Nucleus accumbens (tissue), 56 donors: ENCODE results near the gene C17orf58.
"Not testable (repeated sequence)": the region's sequence is repeated elsewhere in the genome, so short reads cannot be mapped to it uniquely, and the experiment has no call there.

Experiments
- DNase-seq, 56 donors: peaks; one replicate each; lab custom pipeline; 2025; lab: John Stamatoyannopoulos, UW

Gene C17orf58

DNA sequence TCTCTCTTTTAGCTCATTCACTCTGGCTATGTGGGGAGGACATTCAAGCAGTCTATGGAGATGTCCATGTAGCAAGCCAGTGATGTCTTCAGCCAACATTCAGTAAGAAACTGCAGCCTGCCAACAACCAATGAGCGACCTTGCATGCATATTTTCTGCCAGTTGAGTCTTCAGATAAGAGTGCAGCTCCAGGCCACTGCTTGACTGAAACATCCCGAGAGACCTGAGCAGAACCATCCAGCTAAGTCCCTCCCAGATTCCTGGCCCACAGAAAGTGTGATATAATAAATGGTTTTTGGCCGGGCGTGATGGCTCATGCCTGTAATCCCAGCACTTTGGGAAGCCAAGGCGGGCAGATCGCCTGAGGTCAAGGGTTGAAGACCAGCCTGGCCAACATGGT lies 10.5 kb upstream of the C17orf58 start:
- no peak for DNase-seq

DNA sequence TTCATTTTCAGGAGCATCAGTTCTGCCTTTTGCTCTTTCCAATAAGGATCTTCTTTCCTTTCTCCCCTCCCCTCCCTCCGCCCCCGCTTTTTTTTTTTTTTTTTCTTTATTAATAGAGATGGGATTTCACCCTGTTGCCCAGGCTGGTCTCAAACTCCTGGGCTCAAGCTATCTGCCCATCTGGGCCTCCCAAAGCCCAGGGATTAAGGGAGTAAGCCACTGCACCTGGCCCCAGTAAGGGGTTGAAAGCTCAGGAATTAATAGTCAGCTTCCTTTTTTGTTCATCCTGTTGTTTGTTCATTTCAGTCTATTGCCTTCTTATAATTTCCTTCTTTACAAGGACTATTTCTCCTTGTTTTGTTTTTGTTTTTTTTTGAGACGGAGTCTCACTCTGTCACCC lies 7.9 kb upstream of the C17orf58 start:
- DNase-seq = no peak

DNA sequence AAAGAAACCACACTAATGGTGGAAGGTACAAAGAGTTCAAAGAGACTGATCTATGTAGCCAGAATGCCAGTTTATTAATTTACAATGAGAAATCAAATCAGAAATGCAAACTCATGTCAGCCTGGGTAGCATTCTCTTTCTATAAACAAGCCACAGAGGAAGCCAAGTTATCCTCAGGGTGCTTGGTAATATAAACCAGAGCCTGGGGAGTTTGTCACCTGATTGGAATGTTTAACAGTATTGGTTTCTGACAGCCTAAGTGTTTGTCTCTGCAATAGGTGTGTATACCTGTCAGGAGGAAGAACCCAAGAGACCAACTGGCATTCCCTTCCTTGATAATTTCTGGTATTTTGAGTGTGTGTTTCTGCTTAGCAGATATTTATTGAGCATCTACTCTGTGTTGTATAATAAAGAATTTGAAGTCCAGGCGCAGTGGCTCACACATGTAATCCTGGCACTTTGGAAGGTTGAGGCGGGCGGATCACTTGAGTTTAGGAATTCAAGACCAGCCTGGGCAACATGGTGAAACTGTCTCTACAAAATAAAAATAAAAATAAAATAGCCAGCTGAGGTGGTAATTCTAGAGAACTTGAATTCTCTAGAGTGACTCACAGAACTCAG lies 3.1 kb upstream of the C17orf58 start:
- DNase-seq = no peak

DNA sequence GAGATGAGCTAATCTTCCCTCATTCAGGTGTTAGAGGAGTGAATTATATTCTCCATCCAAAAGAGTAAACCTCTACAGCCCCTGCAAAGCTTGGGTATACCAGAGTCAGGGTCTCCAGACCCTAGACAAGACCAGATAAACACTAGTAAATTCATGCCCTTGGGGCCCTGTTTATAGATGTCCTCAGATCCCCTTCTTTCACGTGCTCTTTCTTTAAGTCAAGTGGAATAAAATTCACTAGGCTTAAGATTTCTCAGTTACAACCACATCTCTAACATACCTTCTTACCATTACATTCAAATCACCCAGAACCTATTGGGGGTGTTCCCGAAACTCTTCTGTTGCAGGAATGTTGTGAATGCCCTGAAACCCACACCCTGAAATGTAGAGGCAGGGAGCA lies 2.2 kb upstream of the C17orf58 start:
- no peak for DNase-seq

DNA sequence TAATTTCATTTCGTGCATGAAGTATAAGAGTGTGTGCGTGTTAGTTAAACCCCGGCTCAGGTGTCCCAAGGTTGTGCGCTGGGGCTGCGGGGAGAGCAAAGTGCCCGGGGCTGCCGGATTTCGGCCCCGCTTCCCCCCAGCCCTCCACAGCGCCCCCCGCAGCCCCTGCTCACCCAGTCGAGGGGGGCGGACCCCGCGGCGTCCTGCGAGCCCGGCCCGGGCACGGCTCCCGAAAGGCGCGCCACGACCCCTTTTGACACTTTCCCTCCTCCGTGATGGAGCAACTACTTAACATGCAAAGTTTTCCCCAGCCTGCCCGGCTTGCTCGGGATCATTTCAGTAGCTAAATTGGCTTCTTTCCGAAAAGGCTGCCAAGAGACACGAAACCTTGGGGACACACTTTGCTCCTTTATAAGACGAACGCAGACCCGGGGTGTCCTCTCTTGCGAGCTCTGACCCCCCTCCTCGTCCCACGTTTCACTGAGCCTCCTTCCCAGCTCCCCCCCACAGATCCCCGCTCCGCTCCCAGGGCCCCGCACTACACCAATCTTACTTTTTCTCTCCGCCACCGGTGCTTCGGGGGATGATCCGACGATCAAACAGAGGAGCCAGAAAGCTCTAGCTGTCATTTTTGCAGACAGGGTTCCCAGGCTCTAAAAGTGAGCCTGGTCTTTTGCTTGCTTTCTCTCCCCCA lies 552 bp downstream of the C17orf58 start:
- DNase-seq = peak in 34 of 56 donors; percentile 6 to 57 (median 27)

DNA sequence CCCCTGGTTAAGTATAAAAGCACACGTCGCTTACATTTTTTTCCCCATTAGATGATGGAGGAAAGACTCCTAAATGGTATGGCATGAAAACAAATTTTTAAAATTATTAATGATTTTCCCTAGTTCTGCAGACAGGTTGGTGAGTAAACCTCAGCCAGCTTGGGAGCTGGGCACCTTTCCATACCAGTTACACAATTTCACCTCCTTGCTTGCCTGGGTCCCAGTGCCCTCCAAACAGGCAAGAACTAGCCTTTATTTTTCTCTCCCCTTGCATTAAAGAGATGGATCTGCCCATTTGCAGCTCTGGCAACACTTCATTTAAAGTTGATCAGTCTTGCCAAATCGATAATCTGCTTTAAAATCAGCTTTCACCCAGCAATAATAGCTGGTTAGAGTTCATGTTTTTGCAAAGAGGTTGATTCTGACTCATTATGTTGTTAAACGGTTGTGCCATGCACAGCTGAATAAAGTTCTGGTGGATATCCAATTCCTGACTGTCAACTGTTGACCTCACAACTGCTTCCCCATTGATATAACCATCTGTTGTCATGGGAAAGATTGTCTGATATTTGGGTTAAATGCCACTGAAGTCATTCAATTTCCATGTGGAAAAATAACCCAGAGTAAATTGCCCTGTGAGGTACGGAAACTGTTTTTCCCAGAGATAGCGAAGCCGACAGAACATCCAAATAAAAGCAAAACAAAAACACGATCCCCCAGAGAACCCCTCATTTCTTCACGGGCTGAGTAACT lies 1.3 kb downstream of the C17orf58 start:
- peak in 3 of 56 donors; percentile 11 to 25 (median 18) for DNase-seq

DNA sequence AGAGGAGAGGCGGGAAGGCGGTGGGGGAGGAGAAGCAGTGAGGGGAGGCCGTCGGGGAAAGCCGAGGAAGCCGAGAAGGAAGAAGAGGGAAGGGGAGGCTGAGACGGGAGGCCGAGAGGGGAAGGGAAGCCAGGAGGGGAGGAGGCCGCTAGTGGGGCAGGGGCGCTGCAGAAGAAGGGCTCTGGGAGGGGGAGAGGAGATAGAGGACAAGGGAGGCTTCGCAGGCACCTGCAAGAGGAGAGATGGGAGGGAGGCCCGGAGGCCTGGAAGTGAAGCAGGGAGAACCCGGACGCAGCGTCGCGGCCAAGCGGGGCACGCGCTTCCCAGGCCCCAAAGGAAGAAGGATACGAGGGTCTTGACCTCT lies 2.3 kb downstream of the C17orf58 start:
- DNase-seq = peak in 2 of 56 donors; percentile 45 to 52

DNA sequence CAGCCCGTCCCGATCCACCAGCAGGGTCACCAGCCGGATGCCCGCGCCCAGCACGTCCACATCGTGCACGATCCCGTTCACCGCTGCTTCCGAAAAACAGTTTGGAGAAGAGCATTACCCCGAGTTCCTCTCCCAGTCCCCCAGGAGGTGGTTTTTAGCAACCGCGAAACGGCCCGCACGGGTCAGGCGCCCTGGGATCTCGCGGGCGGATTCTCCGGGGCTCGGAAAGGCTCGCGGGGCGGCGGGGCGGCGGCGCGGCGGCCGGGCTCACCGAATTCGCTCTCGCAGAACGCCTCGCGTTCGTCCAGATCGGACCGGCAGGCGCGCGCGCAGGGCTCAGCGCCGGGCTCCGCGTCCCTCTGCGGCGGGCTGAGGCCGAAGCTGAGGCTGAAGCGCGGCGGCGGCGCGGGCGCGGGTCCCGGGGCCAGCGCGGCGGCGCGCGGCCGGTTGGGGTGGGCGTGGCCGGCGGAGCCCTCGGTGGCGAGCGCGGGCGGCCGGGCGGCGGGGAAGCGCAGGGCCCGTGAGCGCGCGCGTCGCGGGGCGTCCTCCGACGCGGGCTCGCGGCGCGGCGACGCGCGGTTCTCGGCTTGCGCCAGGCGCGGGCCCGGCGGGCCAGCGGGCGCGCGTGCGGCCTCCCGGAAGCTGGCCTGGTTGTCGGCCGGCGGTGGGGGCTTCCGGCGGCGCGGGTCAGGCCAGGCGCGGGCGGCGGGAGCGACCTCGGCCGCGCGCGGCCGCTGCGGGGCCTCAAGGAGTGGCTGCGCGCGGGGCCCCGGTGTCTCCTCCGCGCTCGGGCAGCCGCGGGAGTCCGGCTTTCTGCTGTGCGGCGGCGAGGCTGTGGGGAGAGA lies 2.9 kb downstream of the C17orf58 start:
- peak in 53 of 56 donors; percentile 29 to 89 (median 70) for DNase-seq

DNA sequence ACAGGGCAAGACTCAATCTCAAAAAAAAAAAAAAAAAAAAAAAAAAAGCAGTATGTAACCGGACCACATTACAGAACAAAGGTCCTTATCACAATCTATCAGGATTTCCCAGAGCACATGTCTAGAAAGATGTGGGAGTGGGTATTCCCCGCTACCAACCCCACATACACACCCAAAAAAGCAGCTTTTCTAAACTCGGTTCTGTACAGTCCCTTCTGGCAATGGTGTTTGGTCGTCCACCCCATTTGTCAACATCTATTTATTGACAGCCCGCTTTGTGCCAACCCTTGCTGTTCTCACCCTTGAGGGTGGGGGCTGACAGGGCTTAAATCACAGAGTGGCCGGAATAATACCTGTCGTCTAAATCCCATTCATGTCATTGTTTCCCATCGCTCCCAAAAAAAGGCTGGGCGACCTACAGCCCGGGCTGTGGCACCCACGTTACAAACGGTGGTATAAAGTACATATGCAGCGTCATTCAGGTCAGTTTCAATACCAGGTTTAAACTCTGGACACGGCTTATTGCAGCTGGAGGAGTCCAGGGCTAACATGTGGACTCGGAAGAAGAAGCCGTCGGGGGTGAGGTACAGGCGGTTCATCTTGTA lies 3.6 kb downstream of the C17orf58 start:
- peak in 2 of 56 donors; percentile 33 to 36 for DNase-seq

DNA sequence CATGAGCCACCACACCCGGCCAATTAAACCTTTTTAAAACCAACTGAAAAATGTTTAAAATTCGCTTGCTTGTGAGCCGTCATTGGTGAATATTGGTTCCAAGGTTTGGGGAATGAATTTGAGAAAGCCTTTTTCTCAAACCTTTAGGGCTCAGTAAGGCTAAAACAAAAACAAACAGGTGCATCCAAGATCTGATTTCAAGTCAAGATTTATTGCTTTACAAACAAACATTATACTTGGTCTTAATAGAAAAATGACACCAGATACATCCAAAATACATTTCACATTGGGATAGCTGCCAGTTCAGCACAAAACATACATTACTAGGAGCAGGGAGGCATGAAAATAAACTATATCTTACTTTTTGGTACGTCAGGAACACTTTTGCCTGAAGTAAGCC lies 5.4 kb downstream of the C17orf58 start:
- DNase-seq = no peak

DNA sequence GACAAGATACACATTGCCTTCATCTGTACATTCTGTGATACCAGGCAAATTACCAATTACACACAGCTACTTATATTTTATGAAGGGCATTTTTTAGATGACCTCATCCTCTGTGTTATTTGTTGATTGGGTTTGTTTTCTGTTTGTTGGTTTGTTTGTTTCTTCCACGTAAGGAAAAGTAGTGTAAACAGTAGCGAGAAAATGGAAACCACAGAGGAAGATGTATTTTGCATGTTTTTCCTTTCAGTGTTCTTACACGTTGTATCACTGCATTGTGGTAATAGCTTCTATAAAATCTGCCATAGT lies 12.9 kb downstream of the C17orf58 start:
- DNase-seq = no peak

DNA sequence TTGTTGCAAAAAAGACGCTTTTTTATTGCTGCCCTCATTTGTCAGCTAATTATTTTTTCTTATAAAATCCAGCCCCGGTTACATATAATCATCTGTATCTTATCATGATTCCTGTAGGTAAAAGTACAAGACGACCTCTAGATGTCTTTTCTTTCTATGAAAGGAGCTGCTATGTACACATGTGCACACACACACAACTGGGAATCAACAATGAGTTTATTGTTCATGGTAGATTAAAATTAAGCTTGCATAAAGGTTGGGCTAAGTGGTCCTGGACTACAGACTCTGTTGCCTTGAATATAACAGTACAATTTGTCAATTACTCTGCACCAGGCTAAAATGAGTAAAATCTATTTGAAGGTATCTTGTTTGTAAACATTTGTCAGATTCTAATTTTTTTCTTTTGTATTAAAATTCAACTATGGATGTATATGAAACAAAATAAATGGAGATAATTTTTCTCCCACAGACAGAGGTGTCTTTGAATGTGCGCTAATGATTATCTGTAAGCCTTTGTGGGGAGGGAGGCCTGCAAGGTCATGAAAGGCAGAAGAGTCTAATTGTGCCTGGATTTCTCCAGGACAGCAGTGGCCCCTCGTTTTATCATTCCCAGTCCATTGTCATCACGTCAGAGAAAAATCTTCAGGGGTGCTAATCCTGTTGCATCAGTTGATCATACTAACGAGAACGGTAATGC lies 13.4 kb downstream of the C17orf58 start:
- DNase-seq = no peak

DNA sequence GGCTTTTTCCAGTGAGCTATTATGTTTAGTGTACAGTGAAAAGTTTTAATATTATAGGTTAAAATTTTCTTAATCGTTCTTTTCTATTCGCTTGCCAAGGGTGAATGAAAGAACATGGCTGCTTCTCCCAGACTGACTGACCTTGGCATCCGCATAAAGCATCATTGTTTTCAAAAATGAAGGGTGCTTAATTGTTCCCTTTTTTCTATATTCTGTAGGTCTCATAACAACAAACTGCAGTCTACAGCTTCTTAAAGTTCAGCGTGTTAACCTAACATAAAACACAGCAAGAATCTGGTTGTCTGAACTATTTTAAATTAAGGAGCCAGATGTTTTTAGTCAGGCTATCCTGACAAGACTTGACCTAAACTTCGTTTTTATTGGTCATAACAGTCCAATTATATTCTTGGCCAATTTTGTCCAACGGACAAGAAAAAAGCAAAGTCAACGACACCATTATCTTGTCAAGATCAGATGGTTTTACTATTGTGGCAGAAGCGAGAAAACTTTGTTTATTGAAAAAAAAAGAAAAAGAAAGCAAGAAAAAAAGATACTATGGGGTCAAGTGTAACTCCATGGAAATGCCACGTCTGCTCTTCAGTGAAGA lies 14.1 kb downstream of the C17orf58 start:
- no peak for DNase-seq

DNA sequence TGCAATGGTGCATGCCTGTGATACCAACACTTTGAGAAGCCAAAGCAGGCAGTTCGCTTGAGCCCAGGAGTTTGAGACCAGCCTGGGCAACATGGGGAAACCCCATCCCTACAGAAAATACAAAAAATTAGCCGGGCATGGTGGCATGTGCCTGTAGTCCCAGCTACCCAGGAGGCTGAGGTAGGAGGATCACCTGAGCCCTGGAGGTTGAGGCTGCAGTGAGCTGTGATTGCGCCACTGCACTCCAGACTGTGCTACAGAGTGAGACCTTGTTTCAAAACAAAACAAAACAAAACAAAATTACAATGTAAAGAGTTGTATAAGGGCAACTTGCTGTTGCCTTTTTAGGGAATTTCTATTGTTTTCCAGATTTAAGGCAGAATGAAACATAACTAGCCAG lies 15.4 kb downstream of the C17orf58 start:
- DNase-seq = not testable (repeated sequence)

DNA sequence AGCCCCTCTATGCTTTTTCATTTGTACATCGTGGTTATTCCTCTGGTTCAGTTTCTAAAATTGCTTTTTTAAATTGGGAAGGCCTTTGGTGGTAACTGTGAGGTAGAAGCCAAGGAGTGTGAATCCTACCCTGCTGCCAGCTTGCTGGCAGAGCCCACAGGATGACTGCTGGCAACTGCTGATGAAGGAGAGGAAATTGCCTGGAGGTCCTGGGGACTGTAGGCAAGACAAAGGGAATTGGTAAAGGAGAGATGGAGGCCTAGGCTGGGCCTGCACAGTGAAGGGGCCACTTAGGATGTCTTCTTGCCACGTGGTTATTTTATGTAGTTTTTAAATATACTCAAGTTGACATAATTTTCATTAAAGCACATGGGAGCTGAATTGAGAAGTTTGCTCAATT lies 15.8 kb downstream of the C17orf58 start:
- DNase-seq = peak in 1 of 56 donors; percentile 4

DNA sequence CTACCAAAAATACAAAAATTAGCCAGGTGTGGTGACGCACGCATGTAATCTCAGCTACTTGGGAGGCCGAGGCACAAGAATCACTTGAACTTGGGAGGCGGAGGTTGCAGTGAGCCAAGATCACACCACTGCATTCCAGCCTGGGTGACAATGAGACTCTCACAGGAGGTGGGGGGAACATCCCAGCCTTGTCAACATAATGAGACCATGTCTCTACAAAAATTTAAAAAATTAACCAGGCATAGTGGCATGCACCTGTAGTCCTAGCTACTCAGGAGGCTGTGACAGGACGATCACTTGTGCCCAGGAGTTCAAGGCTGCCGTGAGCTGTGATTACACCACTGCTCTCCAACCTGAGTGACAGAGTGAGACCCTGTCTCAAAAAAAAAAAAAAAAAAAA lies 20.0 kb downstream of the C17orf58 start:
- not testable (repeated sequence) for DNase-seq

DNA sequence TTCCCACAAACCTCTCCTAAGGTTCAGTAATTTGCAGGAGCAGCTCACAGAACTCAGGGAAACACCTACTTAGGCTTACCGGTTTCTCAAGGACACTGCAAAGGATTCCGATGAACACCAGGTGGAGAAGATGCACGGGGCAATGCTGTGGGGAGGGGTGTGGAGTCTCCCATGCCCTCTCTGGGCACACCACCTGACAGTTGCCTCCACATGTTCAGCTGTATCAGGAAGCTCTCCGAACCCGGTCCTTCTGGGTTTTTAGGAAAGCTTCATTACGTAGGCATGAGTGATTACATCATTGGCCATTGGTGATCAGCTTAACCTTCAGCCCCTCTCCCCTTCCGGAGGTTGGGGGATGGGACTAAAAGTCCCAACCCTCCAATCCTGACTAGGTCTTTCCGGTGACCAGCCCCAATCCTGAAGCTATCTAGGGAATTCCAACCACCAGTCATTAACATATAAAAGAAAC lies 21.6 kb downstream of the C17orf58 start:
- no peak for DNase-seq

DNA sequence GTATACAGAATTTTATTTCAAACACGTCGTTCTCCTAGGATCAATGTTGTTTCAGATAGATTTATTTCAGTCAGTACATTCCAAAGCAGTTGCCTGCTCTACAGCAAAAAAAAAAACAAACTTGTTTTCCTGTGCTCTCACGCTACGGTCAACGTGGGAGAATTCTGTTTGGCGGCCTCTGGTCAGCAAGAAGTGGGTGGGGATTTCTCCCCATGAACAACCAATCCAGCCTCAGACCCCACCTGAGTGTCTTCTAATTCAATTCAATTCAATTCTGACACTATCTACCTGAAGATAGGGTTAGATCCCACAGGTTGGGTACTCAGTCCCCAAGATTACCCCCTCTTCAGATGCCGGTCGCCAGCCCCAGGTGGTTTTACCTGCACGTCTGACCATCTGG lies 22.1 kb downstream of the C17orf58 start:
- DNase-seq = no peak

DNA sequence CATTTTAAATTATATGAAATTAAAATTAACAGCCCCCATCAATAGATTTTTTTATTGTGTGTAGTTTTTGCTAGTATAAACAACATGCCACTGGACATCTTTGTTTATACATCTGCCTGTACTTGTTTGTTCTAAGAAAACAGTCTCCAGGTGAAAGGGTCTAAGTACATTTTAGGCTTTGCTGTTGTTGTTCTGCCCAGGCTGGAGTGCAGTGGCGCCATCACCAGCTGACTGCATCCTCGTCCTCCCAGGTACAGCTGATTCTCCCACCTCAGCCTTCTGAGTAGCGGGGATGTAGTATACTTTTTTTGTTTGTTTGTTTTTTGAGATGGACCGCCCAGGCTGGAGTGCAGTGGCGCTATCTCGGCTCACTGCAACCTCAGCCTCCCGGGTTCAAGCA lies 25.5 kb downstream of the C17orf58 start:
- no peak for DNase-seq
